CD4-positive, alpha-beta T cell treated with Interleukin-10 for 1 hour (primary cell): ENCODE data around the gene TTLL6.
A peak's percentile ranks its signal among the peaks of the same experiment; 100 is the strongest.
"Not testable (repeated sequence)": the region's sequence is repeated elsewhere in the genome, so short reads cannot be mapped to it uniquely, and the experiment has no call there.

Experiments
- DNase-seq: peaks from one replicate; pipeline ENCODE4 v3.0.0-alpha.2; 2020

TTLL6 gene

GRCh38 chr17:48814504-48814903 lies 2.5 kb downstream of the TTLL6 start:
- DNase-seq, result peak; percentile 74

- no peak for DNase-seq
Observed at GRCh38 chr17:48812001-48812400, 5.0 kb downstream of the TTLL6 start.

GRCh38 chr17:48809182-48809581 lies 7.8 kb downstream of the TTLL6 start:
- no peak for DNase-seq

- DNase-seq, result peak; percentile 68
Observed at GRCh38 chr17:48804936-48805411, 12.1 kb downstream of the TTLL6 start.

GRCh38 chr17:48800626-48801217 lies 16.3 kb downstream of the TTLL6 start:
- DNase-seq, result no peak

- no peak for DNase-seq
Observed at GRCh38 chr17:48799069-48799723, 17.8 kb downstream of the TTLL6 start.

GRCh38 chr17:48796163-48796522 lies 20.9 kb downstream of the TTLL6 start:
- not testable (repeated sequence) for DNase-seq

GRCh38 chr17:48795444-48796162 lies 21.4 kb downstream of the TTLL6 start:
- DNase-seq, result no peak

- no peak for DNase-seq
Observed at GRCh38 chr17:48792033-48792798, 24.8 kb downstream of the TTLL6 start.

- DNase-seq, result peak; percentile 20
Observed at GRCh38 chr17:48791128-48792032, 25.6 kb downstream of the TTLL6 start.

GRCh38 chr17:48790607-48791127 lies 26.4 kb downstream of the TTLL6 start:
- DNase-seq, result no peak

GRCh38 chr17:48787828-48788227 lies 29.2 kb downstream of the TTLL6 start:
- no peak for DNase-seq

- DNase-seq, result no peak
Observed at GRCh38 chr17:48779421-48779820, 37.6 kb downstream of the TTLL6 start.

GRCh38 chr17:48776602-48777001 lies 40.4 kb downstream of the TTLL6 start:
- DNase-seq, result no peak

- no peak for DNase-seq
Observed at GRCh38 chr17:48773245-48773644, 43.8 kb downstream of the TTLL6 start.

GRCh38 chr17:48770954-48771353 lies 46.1 kb downstream of the TTLL6 start:
- no peak for DNase-seq

- no peak for DNase-seq
Observed at GRCh38 chr17:48769009-48769675, 47.9 kb downstream of the TTLL6 start.

- no peak for DNase-seq
Observed at GRCh38 chr17:48767263-48767774, 49.7 kb downstream of the TTLL6 start.

- no peak for DNase-seq
Observed at GRCh38 chr17:48761114-48761513, 55.9 kb downstream of the TTLL6 start.

GRCh38 chr17:48760411-48760810 lies 56.6 kb downstream of the TTLL6 start:
- DNase-seq, result no peak

- DNase-seq, result no peak
Observed at GRCh38 chr17:48759288-48759687, 57.7 kb downstream of the TTLL6 start.
